BLaER1 treated with 17β-estradiol and CSF1 and Interleukin-3, amounts not matched to agents 10 nM and 100 nM (cell line): Measurements from ENCODE around the gene IFT172.

Experiments used
- H3K27ac ChIP-seq, 11 experiments: shearing (Covaris generic); formaldehyde crosslinking; 2 replicates each; pipeline ENCODE4 v1.8.1; 2022
- H3K27me3 ChIP-seq, 11 experiments: shearing (Covaris generic); formaldehyde crosslinking; 2 replicates each; pipeline ENCODE4 v1.8.1; 2022
- H3K36me3 ChIP-seq, 11 experiments: shearing (Covaris generic); formaldehyde crosslinking; 2 replicates each; pipeline ENCODE4 v1.8.1; 2022
- H3K4me1 ChIP-seq, 10 experiments: shearing (Covaris generic); formaldehyde crosslinking; 2 replicates each; pipeline ENCODE4 v1.8.1; 2022
- H3K4me2 ChIP-seq, 11 experiments: shearing (Covaris generic); formaldehyde crosslinking; 2 replicates each; pipeline ENCODE4 v1.8.1; 2022
- H3K4me3 ChIP-seq, 10 experiments: shearing (Covaris generic); formaldehyde crosslinking; 2 replicates each; pipeline ENCODE4 v1.8.1; 2022
- H3K9ac ChIP-seq, 11 experiments: shearing (Covaris generic); formaldehyde crosslinking; 2 replicates each; pipeline ENCODE4 v1.8.1; 2022
- H3K9me3 ChIP-seq, 11 experiments: shearing (Covaris generic); formaldehyde crosslinking; replicated peaks in 1 of 11; 2 replicates each; pipeline ENCODE4 v1.8.1; 2022
- H4K20me1 ChIP-seq, 11 experiments: shearing (Covaris generic); formaldehyde crosslinking; 2 replicates each; pipeline ENCODE4 v1.8.1; 2022
- Cebpa-rat ChIP-seq, 11 experiments: shearing (Covaris generic); IDR thresholded peaks; 2 replicates each; pipeline ENCODE4 v1.8.1; 2022

Gene IFT172

DNA sequence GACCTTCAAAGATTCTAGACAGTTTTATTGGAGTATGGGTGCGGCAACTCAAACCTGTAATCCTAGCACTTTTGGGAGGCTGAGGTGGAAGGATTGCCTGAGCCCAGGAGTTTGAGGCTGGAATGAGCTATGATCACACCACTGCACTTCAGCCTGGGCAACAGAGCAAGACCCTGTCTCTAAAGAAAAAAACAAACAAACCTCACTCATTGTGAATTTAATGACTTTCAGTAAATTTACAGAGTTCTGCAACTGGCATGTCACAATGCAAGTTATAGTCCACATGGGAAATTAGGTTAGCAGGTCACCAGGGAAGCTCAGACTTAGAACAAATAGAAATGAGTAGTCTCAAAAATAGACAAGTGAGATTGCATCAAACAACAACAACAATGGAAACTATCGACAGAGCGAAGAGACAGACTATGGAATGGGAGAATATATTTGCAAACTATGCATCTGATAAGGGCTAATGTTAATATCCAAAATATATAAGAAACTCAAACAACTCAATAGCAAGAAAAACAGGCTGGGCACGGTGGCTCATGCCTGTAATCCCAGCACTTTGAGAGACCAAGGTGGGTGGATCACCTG lies 67.8 kb downstream of the IFT172 start:
- Histone ChIP-seq H3K36me3 (no peaks in the 10 kb centered on the region), H3K9me3 (no peaks in the 10 kb centered on the region), H3K4me3 (no peak overlapping the region), H4K20me1 (no peaks in the 10 kb centered on the region), H3K4me2 (no peak overlapping the region), H3K27ac (no peak overlapping the region), H3K9ac (no peak overlapping the region), H3K27me3 (no peaks in the 10 kb centered on the region), H3K4me1 (peaks cover 0 to 9% (median 4%) of the 10 kb centered on the region in 10 experiments; a peak in 11 of 20 replicates)
- no peak for TF ChIP-seq Cebpa-rat (IDR thresholded peaks at IDR 0.05)

- TF ChIP-seq Cebpa-rat (IDR thresholded peaks at IDR 0.05): no peak
- Histone ChIP-seq H3K27ac (no peak overlapping the region), H3K27me3 (no peaks in the 10 kb centered on the region), H3K9ac (no peak overlapping the region), H3K4me1 (0 out of 20 replicates have a peak, but pooled peaks cover 0 to under 1% (median 0%) of the 10 kb centered on the region in 10 experiments), H3K9me3 (no peaks in the 10 kb centered on the region), H3K4me3 (no peak overlapping the region), H3K36me3 (no peaks in the 10 kb centered on the region), H3K4me2 (no peak overlapping the region), H4K20me1 (no peaks in the 10 kb centered on the region)
These were observed 68.5 kb downstream of the IFT172 start for GRCh38 chr2:27420996-27421395.

DNA sequence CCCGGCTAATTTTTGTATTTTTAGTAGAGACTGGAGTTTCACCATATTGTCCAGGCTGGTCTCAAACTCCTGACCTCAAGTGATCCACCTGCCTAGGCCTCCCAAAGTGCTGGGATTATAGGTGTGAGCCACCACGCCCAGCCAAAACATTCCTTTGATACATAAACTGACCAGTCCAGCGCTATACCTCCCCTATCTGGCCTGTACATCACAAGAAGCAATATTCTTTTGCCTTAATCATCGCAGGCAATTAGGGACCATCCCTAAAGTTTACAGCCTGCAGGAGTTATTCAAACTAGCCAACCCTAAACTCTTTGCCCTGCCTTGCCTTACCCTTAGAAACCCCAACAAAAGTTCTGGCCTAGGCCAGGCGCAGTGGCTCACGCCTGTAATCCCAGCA lies 73.4 kb downstream of the IFT172 start:
- no peaks in the 10 kb centered on the region for H3K36me3 ChIP-seq
- H4K20me1 ChIP-seq: no peaks in the 10 kb centered on the region
- H3K4me2 ChIP-seq: no peak overlapping the region
- no peaks in the 10 kb centered on the region for H3K27me3 ChIP-seq
- no peak overlapping the region for H3K4me3 ChIP-seq
- H3K27ac ChIP-seq: no peak overlapping the region
- H3K9ac ChIP-seq: no peak overlapping the region
- no peaks in the 10 kb centered on the region for H3K9me3 ChIP-seq
- no peak for TF ChIP-seq Cebpa-rat (IDR thresholded peaks at IDR 0.05)
- H3K4me1 ChIP-seq: 0 out of 20 replicates have a peak, but pooled peaks cover 0 to 4% (median 0%) of the 10 kb centered on the region in 10 experiments

DNA sequence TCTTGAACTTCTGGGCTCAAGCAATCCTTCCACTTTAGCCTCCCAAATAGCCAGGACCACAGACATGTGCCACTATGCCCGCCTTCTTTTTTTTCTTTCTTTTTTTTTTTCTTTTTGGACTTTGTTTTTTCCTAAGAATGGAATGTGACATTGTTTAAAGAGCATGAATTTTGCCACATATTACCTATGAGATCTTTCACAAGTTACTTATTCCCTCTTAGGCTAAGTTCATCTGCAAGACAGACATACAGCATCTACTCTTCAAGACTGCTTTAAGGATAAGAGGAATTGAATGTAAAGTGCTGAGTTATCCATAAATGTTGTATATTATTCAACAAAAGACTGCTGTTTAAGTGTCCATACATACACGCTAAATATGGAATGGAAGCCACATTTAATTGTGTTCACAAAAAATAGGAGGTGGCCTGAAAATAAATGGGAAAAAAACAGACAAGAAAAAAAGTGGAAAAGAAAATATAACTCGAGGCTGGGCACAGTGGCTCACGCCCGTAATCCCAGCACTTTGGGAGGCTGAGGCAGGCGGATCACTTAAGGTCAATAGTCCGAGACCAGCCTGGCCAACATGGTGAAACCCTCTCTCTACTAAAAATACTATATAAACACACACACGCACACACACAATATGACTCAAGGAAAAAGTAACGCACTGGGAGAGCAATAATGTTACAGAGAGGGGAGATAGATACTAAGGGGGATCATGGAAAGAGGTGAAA lies 77.0 kb downstream of the IFT172 start:
- Histone ChIP-seq H3K4me3 (no peak overlapping the region), H3K4me1 (peaks cover 4 to 15% (median 12%) of the 10 kb centered on the region in 10 experiments), H3K27ac (no peak overlapping the region), H3K36me3 (peaks cover 0 to 3% (median 2%) of the 10 kb centered on the region in 11 experiments; a peak in 14 of 22 replicates), H3K27me3 (no peaks in the 10 kb centered on the region), H3K4me2 (no peak overlapping the region), H3K9ac (no peak overlapping the region), H3K9me3 (peaks cover 0 to 5% (median 0%) of the 10 kb centered on the region in 11 experiments; a peak in 1 of 22 replicates), H4K20me1 (peaks cover 0 to 17% (median 14%) of the 10 kb centered on the region in 11 experiments; a peak in 21 of 22 replicates)
- no peak for TF ChIP-seq Cebpa-rat (IDR thresholded peaks at IDR 0.05)

DNA sequence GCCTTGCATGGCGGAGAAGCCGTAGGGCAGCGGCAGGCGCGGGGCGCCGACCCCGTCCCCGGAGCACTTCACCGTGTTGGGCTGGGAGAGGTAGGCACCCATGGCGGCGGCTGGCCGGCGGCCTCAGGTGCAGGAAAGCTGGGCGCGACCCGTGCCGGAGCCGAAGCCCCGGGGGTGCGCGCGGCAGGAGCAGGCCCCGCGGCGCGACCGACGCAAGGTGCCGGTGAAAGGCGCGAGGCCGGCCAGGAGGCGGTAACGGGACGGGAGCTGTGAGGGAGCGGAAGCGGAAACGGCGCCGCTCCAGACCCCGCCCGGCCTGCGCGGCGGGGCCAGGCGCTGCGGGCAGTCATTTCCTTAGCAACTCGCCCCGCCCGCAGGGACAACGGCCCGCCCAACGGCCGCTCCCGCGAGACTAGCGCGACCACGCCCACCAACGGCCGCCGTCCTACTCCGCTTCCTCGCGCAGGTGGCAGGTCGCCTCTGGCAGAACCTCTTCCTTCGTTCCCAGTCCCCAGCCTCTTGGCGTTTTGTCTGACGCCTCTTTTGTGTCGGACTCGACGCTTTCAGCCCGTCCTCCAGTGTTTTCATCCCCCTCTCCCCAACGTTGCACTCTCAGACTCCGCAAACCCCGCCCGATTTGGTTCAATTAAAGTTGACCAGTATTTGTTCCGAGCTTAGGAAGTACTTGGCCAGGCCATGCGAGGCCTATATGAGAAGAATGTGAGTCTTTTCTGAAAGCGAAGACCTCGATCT lies 80.0 kb downstream of the IFT172 start, which contains the start of gene PPM1G:
Gene PPM1G, minus strand, starts transcription at position 271 of the 753 bp plus-strand sequence. Its CDS starts 169 bp downstream, at position 102.
- Histone ChIP-seq H4K20me1 (peaks cover 6 to 48% (median 45%) of the 10 kb centered on the region in 11 experiments; a peak in 21 of 22 replicates), H3K36me3 (peaks cover 3 to 34% (median 31%) of the 10 kb centered on the region in 11 experiments; a peak in 20 of 22 replicates), H3K27me3 (no peaks in the 10 kb centered on the region), H3K9ac (peak within 1 kb of the TSS; percentile 84 to 98 (median 93)), H3K4me2 (peak within 1 kb of the TSS; percentile 78 to 98 (median 89)), H3K4me3 (peak within 1 kb of the TSS; percentile 86 to 100 (median 98)), H3K9me3 (peaks cover 0 to 5% (median 0%) of the 10 kb centered on the region in 11 experiments; a peak in 1 of 22 replicates), H3K4me1 (peaks cover 17 to 30% (median 26%) of the 10 kb centered on the region in 10 experiments), H3K27ac (peak within 1 kb of the TSS; percentile 46 to 94 (median 91))
- TF ChIP-seq Cebpa-rat (IDR thresholded peaks at IDR 0.05): no peak

DNA sequence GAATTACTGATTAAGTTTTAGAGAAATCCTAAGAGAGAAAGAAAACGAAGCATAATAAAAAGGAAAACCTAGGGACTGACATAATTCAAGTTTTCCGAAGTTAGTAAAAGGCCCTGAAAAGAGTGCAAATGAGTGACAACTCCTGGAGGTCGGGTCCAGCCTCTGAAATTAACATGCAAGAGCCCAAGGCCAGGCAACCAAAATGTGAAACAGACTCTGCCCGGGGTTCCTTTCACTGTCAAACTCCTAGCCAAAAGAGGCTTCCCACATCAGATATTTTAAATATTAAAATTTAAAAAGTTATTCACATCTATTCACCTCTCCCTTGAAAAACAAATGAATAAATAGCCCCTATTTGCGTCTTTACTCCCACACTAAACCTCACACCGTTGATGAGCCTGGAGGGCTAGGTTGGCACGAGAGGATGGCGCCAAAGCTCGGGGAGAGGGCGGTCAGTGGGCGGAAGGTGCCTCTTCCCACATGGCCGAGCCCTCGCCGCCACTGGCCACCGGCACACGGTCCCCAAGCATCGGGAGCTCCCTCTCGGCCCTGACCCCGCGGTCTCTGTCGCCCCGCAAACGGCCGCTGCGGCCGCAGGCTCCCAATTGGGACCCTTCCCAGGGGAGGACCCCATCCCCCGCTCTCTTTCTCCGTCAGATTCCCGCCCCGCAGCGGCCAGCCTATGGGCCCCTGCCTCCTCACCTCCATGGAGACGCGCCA lies 80.8 kb downstream of the IFT172 start:
- peaks cover 6 to 56% (median 52%) of the 10 kb centered on the region in 11 experiments; a peak in 21 of 22 replicates for H4K20me1 ChIP-seq
- H3K9me3 ChIP-seq: peaks cover 0 to 5% (median 0%) of the 10 kb centered on the region in 11 experiments; a peak in 1 of 22 replicates
- peak overlapping the region; percentile 78 to 98 (median 89) for H3K4me2 ChIP-seq
- H3K4me3 ChIP-seq: peak overlapping the region; percentile 86 to 100 (median 98)
- peak overlapping the region; percentile 84 to 98 (median 93) for H3K9ac ChIP-seq
- H3K36me3 ChIP-seq: peaks cover 3 to 41% (median 38%) of the 10 kb centered on the region in 11 experiments; a peak in 20 of 22 replicates
- no peak for TF ChIP-seq Cebpa-rat (IDR thresholded peaks at IDR 0.05)
- no peaks in the 10 kb centered on the region for H3K27me3 ChIP-seq
- peaks cover 17 to 30% (median 25%) of the 10 kb centered on the region in 10 experiments for H3K4me1 ChIP-seq
- H3K27ac ChIP-seq: peak overlapping the region; percentile 46 to 94 (median 91)

- Histone ChIP-seq H3K9ac (peak overlapping the region; percentile 84 to 98 (median 93)), H4K20me1 (peaks cover 6 to 64% (median 60%) of the 10 kb centered on the region in 11 experiments; a peak in 21 of 22 replicates), H3K4me1 (peaks cover 17 to 38% (median 26%) of the 10 kb centered on the region in 10 experiments)
These were observed 81.6 kb downstream of the IFT172 start for GRCh38 chr2:27407798-27408491.

More at GRCh38 chr2:27407798-27408491, 81.6 kb downstream of the IFT172 start:
- H3K36me3 ChIP-seq: peaks cover 7 to 49% (median 46%) of the 10 kb centered on the region in 11 experiments; a peak in 21 of 22 replicates
- H3K4me3 ChIP-seq: peak overlapping the region; percentile 86 to 100 (median 98)
- peaks cover 0 to 5% (median 0%) of the 10 kb centered on the region in 11 experiments; a peak in 1 of 22 replicates for H3K9me3 ChIP-seq
- no peak for TF ChIP-seq Cebpa-rat (IDR thresholded peaks at IDR 0.05)
- H3K4me2 ChIP-seq: peak overlapping the region; percentile 78 to 98 (median 89)
- H3K27ac ChIP-seq: peak overlapping the region; percentile 38 to 94 (median 91); a peak in 19 of 22 replicates
- H3K27me3 ChIP-seq: no peaks in the 10 kb centered on the region
